HepG2 (cell line): ENCODE data around the gene DRC3. TPM values are rescaled to one million over a fixed set of nuclear protein-coding genes. Genes with fewer than 3 reads are reported as not detected.

Experiments used
- ARHGAP35 ChIP-seq: sonication (generic); formaldehyde crosslinking; IDR thresholded peaks from 2 replicates; pipeline ENCODE4 v1.9.0; 2022; ENCODE audit warnings: mild to moderate bottlenecking, inconsistent platforms, moderate library complexity, missing genetic modification reagents, borderline replicate concordance
- CBX1 ChIP-seq: IDR thresholded peaks from one replicate; pipeline ENCODE4 v1.6.1; 2016; ENCODE audit warnings: antibody characterized with exemption, low read depth
- KLF15 ChIP-seq: sonication (generic); formaldehyde crosslinking; IDR thresholded peaks from 2 replicates; pipeline ENCODE4 v1.8.1; 2023; ENCODE audit warnings: borderline replicate concordance, mild to moderate bottlenecking, inconsistent platforms, missing genetic modification reagents, mixed read lengths
- LCORL ChIP-seq, 2 experiments: fragments of 450-650 bp in 1 of 2; sonication (generic) in 1 of 2; formaldehyde crosslinking in 1 of 2; IDR thresholded peaks; 2 replicates each; pipeline versions ENCODE4 v1.5.0 to v1.6.1; 2017 to 2020; ENCODE audit warnings: antibody characterized with exemption in 1 of 2, missing genetic modification reagents in 1 of 2
- MAFF ChIP-seq: IDR thresholded peaks from 2 replicates; pipeline ENCODE4 v1.6.1; 2011; ENCODE audit warnings: low read depth, low read length, improper control_type of control experiment
- MAZ ChIP-seq, 2 experiments: sonication (generic) in 1 of 2; formaldehyde crosslinking in 1 of 2; IDR thresholded peaks; 2 replicates each; pipeline versions ENCODE4 v1.5.0 to v1.6.1; 2012 to 2020; ENCODE audit warnings: low read depth in 2 of 2, mild to moderate bottlenecking in 2 of 2, borderline replicate concordance in 1 of 2, improper control_type of control experiment in 1 of 2, low read length in 1 of 2, missing genetic modification reagents in 1 of 2, moderate library complexity in 1 of 2
- PITX1 ChIP-seq: sonication (generic); formaldehyde crosslinking; IDR thresholded peaks from 2 replicates; pipeline ENCODE4 v1.5.1; 2020; ENCODE audit warnings: mild to moderate bottlenecking, missing genetic modification reagents
- SAP130 ChIP-seq: IDR thresholded peaks from 2 replicates; pipeline ENCODE4 v1.6.1; 2016; ENCODE audit warnings: low read depth
- SMARCE1 ChIP-seq: fragments of 450-650 bp; IDR thresholded peaks from 2 replicates; pipeline ENCODE4 v1.6.1; 2017; ENCODE audit warnings: borderline replicate concordance
- SOX5 ChIP-seq: IDR thresholded peaks from 2 replicates; pipeline ENCODE4 v1.6.1; 2016; ENCODE audit warnings: borderline replicate concordance
- SOX6 ChIP-seq, 2 experiments: fragments of 450-650 bp in 1 of 2; sonication (generic) in 1 of 2; formaldehyde crosslinking in 1 of 2; IDR thresholded peaks; 2 replicates each; pipeline versions ENCODE4 v1.4.0 to v1.6.1; 2017 to 2020; ENCODE audit warnings: antibody characterized with exemption in 1 of 2, mild to moderate bottlenecking in 1 of 2, missing genetic modification reagents in 1 of 2
- SYNCRIP ChIP-seq: fragments of 200-400 bp; formaldehyde crosslinking; IDR thresholded peaks from 2 replicates; pipeline ENCODE4 v1.6.1; 2018; ENCODE audit warnings: mild to moderate bottlenecking, low read depth, low read length; ENCODE audit not compliant: insufficient read depth
- TP53 ChIP-seq: sonication (generic); formaldehyde crosslinking; conservative IDR thresholded peaks from 2 replicates; pipeline ENCODE4 v1.4.0; 2020; ENCODE audit warnings: missing genetic modification reagents
- ZMYM3 ChIP-seq: sonication (generic); formaldehyde crosslinking; IDR thresholded peaks from 2 replicates; pipeline ENCODE4 v1.5.1; 2020; ENCODE audit warnings: mild to moderate bottlenecking, missing genetic modification reagents
- ZNF224 ChIP-seq: sonication (generic); formaldehyde crosslinking; IDR thresholded peaks from 2 replicates; pipeline ENCODE4 v1.5.0; 2020; ENCODE audit warnings: mild to moderate bottlenecking, missing genetic modification reagents
- ZNF710 ChIP-seq: sonication (generic); formaldehyde crosslinking; IDR thresholded peaks from 2 replicates; pipeline ENCODE4 v1.5.0; 2020; ENCODE audit warnings: mild to moderate bottlenecking, missing genetic modification reagents, borderline replicate concordance
- ZNF772 ChIP-seq: sonication (generic); formaldehyde crosslinking; IDR thresholded peaks from 2 replicates; pipeline ENCODE4 v1.5.0; 2020; ENCODE audit warnings: mild to moderate bottlenecking, missing genetic modification reagents
- polyA plus RNA-seq, 8 experiments: library from polyadenylated mRNA; depleted of rRNA in 3 of 8; stranded (reverse) in 7 of 8; unstranded in 1 of 8; fragments of >200 nt; fragmentation: Illumina TruSeq in 4 of 8; extraction: Trizol in 4 of 8; gene quantifications; 2 replicates each; pipeline versions ENCODE4 v1.2.1 to v1.2.3, GENCODE V29; 2011 to 2016; ENCODE audit warnings: low read depth in 4 of 8, missing spikeins in 1 of 8, mixed read lengths in 1 of 8; ENCODE audit not compliant: insufficient read depth in 1 of 8
- total RNA-seq, 5 experiments: library from RNA; depleted of rRNA; stranded (reverse); fragments of >200 nt; fragmentation: Illumina TruSeq; extraction: Trizol; gene quantifications; 2 replicates each; pipeline ENCODE4 v1.2.3, GENCODE V29; 2016; ENCODE audit warnings: low read depth in 1 of 5
- TF ChIP-seq, protein P1 (sequence below): sonication (generic); formaldehyde crosslinking; IDR thresholded peaks from 2 replicates; pipeline ENCODE4 v1.8.0; 2022; ENCODE audit warnings: mild to moderate bottlenecking, missing genetic modification reagents, borderline replicate concordance
- TF ChIP-seq, protein P2 (sequence below): sonication (generic); formaldehyde crosslinking; IDR thresholded peaks from 2 replicates; pipeline ENCODE4 v1.5.0; 2020; ENCODE audit warnings: missing genetic modification reagents, mild to moderate bottlenecking, borderline replicate concordance

Gene DRC3
- total and polyA plus RNA-seq, 2 of the 13 experiments (the other 11 are each of a cell fraction or from before 2014, with no cell fraction given), result 0.53 to 0.87 TPM

GRCh38 chr17:17972126-17972951 is at the start of gene DRC3, which contains the start of gene TOM1L2 (continued):
- TF ChIP-seq MAZ (IDR thresholded peaks at IDR 0.05; ENCODE audit: borderline replicate concordance, low read depth, low read length) (peak; percentile 94), MAZ (CRISPR knock-in tag; IDR thresholded peaks at IDR 0.05; ENCODE audit: low read depth) (peak; percentile 92), ARHGAP35 (no peak), TP53 (CRISPR knock-in tag) (no peak; the same call in 1 of the 2 replicates), SYNCRIP (no peak), SAP130 (peak; percentile 99), ZMYM3 (CRISPR knock-in tag) (no peak), MAFF (no peak), SMARCE1 (no peak), CBX1 (no peak), LCORL (IDR thresholded peaks at IDR 0.05) (peak; percentile 76), LCORL (CRISPR knock-in tag; IDR thresholded peaks at IDR 0.05) (no peak; the same call in 1 of the 2 replicates), ZNF772 (CRISPR knock-in tag) (peak; percentile 47; the same call in 1 of the 2 replicates), SOX5 (CRISPR knock-in tag) (0 out of 2 replicates have a peak, but pooled peaks have one; percentile 12), ZNF224 (CRISPR knock-in tag) (no peak), KLF15 (CRISPR knock-in tag) (no peak), SOX6 (IDR thresholded peaks at IDR 0.05) (no peak), SOX6 (CRISPR knock-in tag; IDR thresholded peaks at IDR 0.05) (peak; percentile 41), ZNF710 (CRISPR knock-in tag) (no peak), PITX1 (CRISPR knock-in tag) (peak; percentile 51; the same call in 1 of the 2 replicates)
- TF ChIP-seq, protein P1, sequence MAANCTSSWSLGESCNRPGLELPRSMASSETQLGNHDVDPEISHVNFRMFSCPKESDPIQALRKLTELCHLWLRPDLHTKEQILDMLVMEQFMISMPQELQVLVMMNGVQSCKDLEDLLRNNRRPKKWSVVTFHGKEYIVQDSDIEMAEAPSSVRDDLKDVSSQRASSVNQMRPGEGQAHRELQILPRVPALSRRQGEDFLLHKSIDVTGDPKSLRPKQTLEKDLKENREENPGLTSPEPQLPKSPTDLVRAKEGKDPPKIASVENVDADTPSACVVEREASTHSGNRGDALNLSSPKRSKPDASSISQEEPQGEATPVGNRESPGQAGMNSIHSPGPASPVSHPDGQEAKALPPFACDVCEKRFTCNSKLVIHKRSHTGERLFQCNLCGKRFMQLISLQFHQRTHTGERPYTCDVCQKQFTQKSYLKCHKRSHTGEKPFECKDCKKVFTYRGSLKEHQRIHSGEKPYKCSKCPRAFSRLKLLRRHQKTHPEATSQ (CRISPR knock-in tag), result no peak
- TF ChIP-seq, protein P2, sequence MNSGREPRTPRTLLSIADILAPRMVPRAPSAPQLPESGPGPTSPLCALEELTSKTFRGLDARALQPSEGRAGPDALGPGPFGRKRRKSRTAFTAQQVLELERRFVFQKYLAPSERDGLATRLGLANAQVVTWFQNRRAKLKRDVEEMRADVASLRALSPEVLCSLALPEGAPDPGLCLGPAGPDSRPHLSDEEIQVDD (CRISPR knock-in tag), result no peak
